Measurements from ENCODE around the gene RASGRF2.

Gene RASGRF2

GRCh38 chr5:81234801-81235200, 274.6 kb downstream of the RASGRF2 start:
- no peak overlapping the region for H3K4me3 ChIP-seq (ENCODE audit: low read depth, low read length)
- DNase-seq (ENCODE audit: low read depth) = no peak
- in situ Hi-C loops (cut with HindIII; ENCODE audit: low sequenced_read_pairs) = no loop called here
- TF ChIP-seq CTCF (IDR thresholded peaks at IDR 0.05; ENCODE audit: low read depth, low read length, missing control alignments) = no peak

GRCh38 chr5:81235287-81236072, 275.3 kb downstream of the RASGRF2 start:
- no peak overlapping the region for H3K4me3 ChIP-seq (ENCODE audit: low read depth, low read length)
- TF ChIP-seq CTCF (IDR thresholded peaks at IDR 0.05; ENCODE audit: low read depth, low read length, missing control alignments) = no peak
- in situ Hi-C loops (cut with HindIII; ENCODE audit: low sequenced_read_pairs) = no loop called here
- no peak for DNase-seq (ENCODE audit: low read depth)

- H3K4me3 ChIP-seq (ENCODE audit: low read depth, low read length) = no peak overlapping the region
- in situ Hi-C loops (cut with HindIII; ENCODE audit: low sequenced_read_pairs) = no loop called here
- no peak for DNase-seq (ENCODE audit: low read depth)
- TF ChIP-seq CTCF (IDR thresholded peaks at IDR 0.05; ENCODE audit: low read depth, low read length, missing control alignments) = no peak
Measured at GRCh38 chr5:81238460-81238859, 278.3 kb downstream of the RASGRF2 start.

GRCh38 chr5:81239613-81240012, 279.4 kb downstream of the RASGRF2 start:
- H3K4me3 ChIP-seq (ENCODE audit: low read depth, low read length) = no peak overlapping the region
- no peak for TF ChIP-seq CTCF (IDR thresholded peaks at IDR 0.05; ENCODE audit: low read depth, low read length, missing control alignments)
- in situ Hi-C loops (cut with HindIII; ENCODE audit: low sequenced_read_pairs) = no loop called here
- no peak for DNase-seq (ENCODE audit: low read depth)

GRCh38 chr5:81241001-81241400, 280.8 kb downstream of the RASGRF2 start:
- no peak for DNase-seq (ENCODE audit: low read depth)
- no peak overlapping the region for H3K4me3 ChIP-seq (ENCODE audit: low read depth, low read length)
- in situ Hi-C loops (cut with HindIII; ENCODE audit: low sequenced_read_pairs) = no loop called here
- no peak for TF ChIP-seq CTCF (IDR thresholded peaks at IDR 0.05; ENCODE audit: low read depth, low read length, missing control alignments)

GRCh38 chr5:81241961-81242648, 281.9 kb downstream of the RASGRF2 start:
- in situ Hi-C loops (cut with HindIII; ENCODE audit: low sequenced_read_pairs) = no loop called here
- DNase-seq (ENCODE audit: low read depth) = no peak
- H3K4me3 ChIP-seq (ENCODE audit: low read depth, low read length) = no peak overlapping the region
- no peak for TF ChIP-seq CTCF (IDR thresholded peaks at IDR 0.05; ENCODE audit: low read depth, low read length, missing control alignments)
